Measurements from ENCODE around the gene NAMPT.

NAMPT gene

DNA sequence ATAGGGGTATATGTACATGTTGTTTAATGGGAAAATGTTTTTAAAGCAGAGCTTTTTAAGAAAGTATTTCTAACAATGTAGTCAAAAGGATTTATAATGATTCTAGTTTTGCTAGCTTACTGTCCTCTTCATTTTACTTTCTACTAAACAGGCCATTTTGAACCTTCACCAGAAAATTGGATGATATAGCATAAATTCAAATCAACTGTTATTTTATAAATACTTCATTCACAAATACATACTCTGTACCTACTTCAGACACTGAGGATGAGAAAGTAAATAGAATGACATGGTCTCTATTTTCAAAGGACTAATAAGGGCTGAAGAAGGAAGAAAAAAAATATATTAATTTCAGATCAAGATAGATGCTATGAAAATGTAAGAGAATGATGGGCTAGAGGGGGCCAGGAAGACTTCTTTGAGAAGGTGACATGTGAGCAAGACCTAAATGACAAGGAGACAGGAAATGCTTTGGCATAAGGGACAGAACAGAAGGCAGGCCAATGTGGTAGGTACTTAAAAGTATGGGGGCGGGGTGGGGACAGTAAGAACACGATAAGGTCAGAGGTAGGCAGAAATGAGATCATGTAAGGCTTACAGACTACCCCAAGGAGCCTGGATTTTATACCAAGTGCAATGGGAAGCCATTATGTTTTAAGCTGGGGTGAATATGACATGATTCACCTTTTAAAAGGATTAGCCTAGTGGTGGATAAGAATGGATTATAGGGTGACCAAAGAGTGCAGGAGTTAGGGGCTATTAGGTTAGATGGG, 5.2 kb downstream of the NAMPT start:
- H3K4me1 ChIP-seq (ENCODE audit: control insufficient read depth in 5 of 5, insufficient read depth in 5 of 5, low read length in 5 of 5): peaks cover 0 to 32% (median 28%) of the 10 kb centered on the region in 5 donors
- peak overlapping the region in 3 of 5 donors; percentile 7 to 27 (median 25) for H3K4me3 ChIP-seq (ENCODE audit: low read depth in 1 of 5, low read length in 5 of 5)
- H3K36me3 ChIP-seq (ENCODE audit: control insufficient read depth in 5 of 5, insufficient read depth in 5 of 5, low read length in 5 of 5): peaks cover 19 to 29% (median 24%) of the 10 kb centered on the region in 5 donors
- H3K27ac ChIP-seq (ENCODE audit: low read depth, low read length): peak overlapping the region; percentile 25
- H3K27me3 ChIP-seq (ENCODE audit: control insufficient read depth in 5 of 5, insufficient read depth in 4 of 5, low read length in 5 of 5): no peaks in the 10 kb centered on the region
- H3K9me3 ChIP-seq (ENCODE audit: control insufficient read depth in 5 of 5, low read length in 5 of 5): no peaks in the 10 kb centered on the region
- H3K9ac ChIP-seq (ENCODE audit: low read length in 5 of 5): no peak overlapping the region

DNA sequence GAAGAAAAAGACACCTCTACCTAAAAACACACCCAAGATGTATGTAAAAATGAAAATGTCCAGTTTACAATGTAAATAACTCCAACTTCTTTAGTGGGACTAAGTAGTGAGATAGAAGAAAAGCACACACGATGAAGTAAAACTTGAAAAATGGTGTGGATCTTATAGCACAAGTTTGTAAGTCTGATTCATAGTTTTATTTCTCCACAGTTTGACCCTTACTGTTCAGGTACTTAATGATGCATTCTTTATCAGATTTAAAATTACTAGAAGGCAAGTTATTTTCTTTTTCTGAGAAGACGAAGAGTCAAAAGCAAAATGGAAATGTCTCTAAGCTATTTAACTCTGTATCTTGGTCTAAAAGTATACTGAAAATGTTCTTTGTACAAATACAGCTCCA, 6.1 kb downstream of the NAMPT start:
- Histone ChIP-seq H3K9me3 (ENCODE audit: control insufficient read depth in 5 of 5, low read length in 5 of 5) (no peaks in the 10 kb centered on the region), H3K27ac (ENCODE audit: low read depth, low read length) (no peak overlapping the region), H3K4me1 (ENCODE audit: control insufficient read depth in 5 of 5, insufficient read depth in 5 of 5, low read length in 5 of 5) (peaks cover 0 to 37% (median 32%) of the 10 kb centered on the region in 5 donors), H3K36me3 (ENCODE audit: control insufficient read depth in 5 of 5, insufficient read depth in 5 of 5, low read length in 5 of 5) (peaks cover 20 to 35% (median 32%) of the 10 kb centered on the region in 5 donors), H3K9ac (ENCODE audit: low read length in 5 of 5) (no peak overlapping the region), H3K27me3 (ENCODE audit: control insufficient read depth in 5 of 5, insufficient read depth in 4 of 5, low read length in 5 of 5) (no peaks in the 10 kb centered on the region), H3K4me3 (ENCODE audit: low read depth in 1 of 5, low read length in 5 of 5) (no peak overlapping the region)

DNA sequence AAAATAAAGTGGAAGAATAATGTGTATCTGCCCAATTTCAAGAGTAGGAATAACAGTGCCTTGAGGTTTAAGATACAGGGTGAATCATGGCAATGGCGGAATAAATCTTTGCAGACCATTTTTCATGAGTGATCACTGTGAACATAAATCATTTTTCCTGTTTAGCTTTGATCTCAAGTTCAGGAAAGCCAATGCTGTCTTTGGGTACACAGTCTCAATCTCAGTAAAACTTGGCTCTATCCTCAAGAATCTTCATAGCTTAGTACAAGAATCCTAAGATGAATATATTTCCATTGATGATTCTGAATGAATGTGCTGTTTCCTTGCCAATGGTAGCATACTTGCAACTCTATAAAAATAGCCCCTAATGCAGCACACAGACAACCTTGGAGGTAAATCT, 6.8 kb downstream of the NAMPT start:
- Histone ChIP-seq H3K9me3 (ENCODE audit: control insufficient read depth in 5 of 5, low read length in 5 of 5) (no peaks in the 10 kb centered on the region), H3K27me3 (ENCODE audit: control insufficient read depth in 5 of 5, insufficient read depth in 4 of 5, low read length in 5 of 5) (no peaks in the 10 kb centered on the region), H3K36me3 (ENCODE audit: control insufficient read depth in 5 of 5, insufficient read depth in 5 of 5, low read length in 5 of 5) (peaks cover 23 to 40% (median 38%) of the 10 kb centered on the region in 5 donors), H3K4me3 (ENCODE audit: low read depth in 1 of 5, low read length in 5 of 5) (no peak overlapping the region), H3K9ac (ENCODE audit: low read length in 5 of 5) (no peak overlapping the region), H3K27ac (ENCODE audit: low read depth, low read length) (no peak overlapping the region), H3K4me1 (ENCODE audit: control insufficient read depth in 5 of 5, insufficient read depth in 5 of 5, low read length in 5 of 5) (peaks cover 0 to 42% (median 35%) of the 10 kb centered on the region in 5 donors)

DNA sequence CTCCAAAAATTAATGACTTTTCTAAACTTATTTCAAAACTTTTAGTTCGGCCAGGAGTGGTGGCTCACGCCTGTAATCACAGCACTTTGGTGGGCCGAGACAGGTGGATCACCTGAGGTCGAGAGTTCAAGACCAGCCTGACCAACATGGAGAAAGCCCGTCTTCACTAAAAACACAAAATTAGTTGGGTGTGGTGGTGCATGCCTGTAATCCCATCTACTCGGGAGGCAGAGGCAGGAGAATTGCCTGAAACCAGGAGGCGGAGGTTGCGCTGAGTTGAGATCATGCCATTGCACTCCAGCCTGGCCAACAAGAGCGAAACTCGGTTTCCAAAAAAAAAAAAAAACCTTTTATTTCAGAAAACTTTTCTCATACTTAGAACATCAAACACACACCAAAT, 8.3 kb downstream of the NAMPT start:
- peaks cover 23 to 52% (median 47%) of the 10 kb centered on the region in 5 donors for H3K36me3 ChIP-seq (ENCODE audit: control insufficient read depth in 5 of 5, insufficient read depth in 5 of 5, low read length in 5 of 5)
- H3K27ac ChIP-seq (ENCODE audit: low read depth, low read length): no peak overlapping the region
- H3K4me1 ChIP-seq (ENCODE audit: control insufficient read depth in 5 of 5, insufficient read depth in 5 of 5, low read length in 5 of 5): peaks cover 2 to 36% (median 26%) of the 10 kb centered on the region in 5 donors

DNA sequence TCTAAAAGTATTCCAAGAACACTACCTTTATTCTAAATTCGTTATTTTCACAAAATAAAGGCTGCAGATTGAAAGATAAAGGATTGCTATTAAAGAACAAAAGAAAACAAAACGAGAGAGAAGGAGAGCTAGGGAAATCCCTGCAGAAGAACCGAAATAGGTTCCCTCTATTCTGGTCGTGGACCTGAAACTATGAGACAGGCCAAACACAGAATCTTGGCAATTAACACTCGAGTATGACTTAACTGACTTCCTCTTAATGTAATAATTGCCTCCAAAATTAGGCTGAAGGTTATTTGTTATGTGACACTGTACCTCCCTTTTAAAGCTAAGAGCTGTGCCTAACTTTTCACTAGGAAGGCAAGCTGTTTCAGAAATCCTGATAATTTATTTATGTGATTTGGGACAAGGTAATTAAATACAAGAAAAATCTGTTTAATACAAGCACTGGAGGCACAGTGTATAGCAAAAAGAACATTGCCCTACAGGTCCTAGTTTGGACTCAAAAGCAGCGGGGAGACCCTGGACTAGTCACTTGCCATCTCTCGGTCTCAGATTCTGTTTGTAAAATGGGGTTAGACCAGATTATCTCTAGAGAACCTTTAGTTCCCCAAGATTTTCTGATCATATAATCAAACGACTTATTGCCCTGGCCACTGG, 11.6 kb downstream of the NAMPT start:
- Histone ChIP-seq H3K27ac (ENCODE audit: low read depth, low read length) (peak overlapping the region; percentile 50), H3K9ac (ENCODE audit: low read length in 5 of 5) (peak overlapping the region in 1 of 5 donors; percentile 17), H3K9me3 (ENCODE audit: control insufficient read depth in 5 of 5, low read length in 5 of 5) (no peaks in the 10 kb centered on the region), H3K36me3 (ENCODE audit: control insufficient read depth in 5 of 5, insufficient read depth in 5 of 5, low read length in 5 of 5) (peaks cover 52 to 85% (median 74%) of the 10 kb centered on the region in 5 donors), H3K27me3 (ENCODE audit: control insufficient read depth in 5 of 5, insufficient read depth in 4 of 5, low read length in 5 of 5) (no peaks in the 10 kb centered on the region), H3K4me1 (ENCODE audit: control insufficient read depth in 5 of 5, insufficient read depth in 5 of 5, low read length in 5 of 5) (peaks cover 2 to 21% (median 17%) of the 10 kb centered on the region in 5 donors), H3K4me3 (ENCODE audit: low read depth in 1 of 5, low read length in 5 of 5) (peak overlapping the region in 2 of 5 donors; percentile 1 to 4)

More for the DNA sequence above, 8.3 kb downstream of the NAMPT start:
- Histone ChIP-seq H3K4me3 (ENCODE audit: low read depth in 1 of 5, low read length in 5 of 5) (no peak overlapping the region), H3K27me3 (ENCODE audit: control insufficient read depth in 5 of 5, insufficient read depth in 4 of 5, low read length in 5 of 5) (no peaks in the 10 kb centered on the region), H3K9ac (ENCODE audit: low read length in 5 of 5) (no peak overlapping the region), H3K9me3 (ENCODE audit: control insufficient read depth in 5 of 5, low read length in 5 of 5) (no peaks in the 10 kb centered on the region)

DNA sequence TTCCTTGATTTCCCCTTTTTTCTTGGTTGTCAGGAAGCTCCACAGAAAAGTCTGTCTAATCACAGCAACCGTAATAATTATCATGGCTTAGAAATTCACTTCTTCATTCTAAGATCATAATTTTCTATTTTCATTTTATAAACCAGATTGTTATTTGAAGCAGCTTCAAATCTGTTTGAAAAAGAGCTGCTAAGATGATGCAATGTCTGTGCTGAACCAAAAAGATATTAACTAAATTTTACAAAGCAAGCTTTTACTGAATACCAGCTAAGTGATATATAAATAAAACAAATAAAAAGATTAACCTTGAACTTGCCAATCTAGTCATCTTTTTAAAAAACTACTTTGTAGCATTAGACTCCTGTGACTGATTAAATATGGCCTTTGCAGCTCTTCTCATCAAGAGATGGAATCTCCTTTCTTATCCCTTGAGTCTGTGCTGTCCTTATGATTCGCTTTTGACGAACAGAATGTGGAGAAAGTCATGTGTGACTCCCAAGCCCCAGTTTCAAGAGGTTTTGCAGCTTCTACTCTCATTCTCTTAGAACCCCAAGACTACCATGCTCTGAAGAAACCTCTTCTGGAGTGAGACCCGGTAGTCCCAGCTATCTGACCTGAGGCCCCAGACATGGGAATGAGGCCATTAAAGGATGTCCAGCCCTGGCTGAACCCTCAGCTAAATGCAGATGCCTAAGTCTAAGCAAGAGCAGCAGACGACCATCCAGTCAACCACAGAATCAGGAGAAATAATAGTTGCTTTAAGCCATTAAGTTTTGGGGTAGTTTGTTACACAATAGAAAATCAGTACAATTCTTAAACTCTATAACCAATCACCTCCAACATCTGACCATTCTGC, 14.4 kb downstream of the NAMPT start:
- Histone ChIP-seq H3K9ac (ENCODE audit: low read length in 5 of 5) (no peak overlapping the region), H3K9me3 (ENCODE audit: control insufficient read depth in 5 of 5, low read length in 5 of 5) (no peaks in the 10 kb centered on the region), H3K27ac (ENCODE audit: low read depth, low read length) (no peak overlapping the region), H3K4me3 (ENCODE audit: low read depth in 1 of 5, low read length in 5 of 5) (no peak overlapping the region), H3K36me3 (ENCODE audit: control insufficient read depth in 5 of 5, insufficient read depth in 5 of 5, low read length in 5 of 5) (peaks cover 57 to 93% (median 84%) of the 10 kb centered on the region in 5 donors), H3K27me3 (ENCODE audit: control insufficient read depth in 5 of 5, insufficient read depth in 4 of 5, low read length in 5 of 5) (no peaks in the 10 kb centered on the region), H3K4me1 (ENCODE audit: control insufficient read depth in 5 of 5, insufficient read depth in 5 of 5, low read length in 5 of 5) (peaks cover 2 to 20% (median 17%) of the 10 kb centered on the region in 5 donors)

DNA sequence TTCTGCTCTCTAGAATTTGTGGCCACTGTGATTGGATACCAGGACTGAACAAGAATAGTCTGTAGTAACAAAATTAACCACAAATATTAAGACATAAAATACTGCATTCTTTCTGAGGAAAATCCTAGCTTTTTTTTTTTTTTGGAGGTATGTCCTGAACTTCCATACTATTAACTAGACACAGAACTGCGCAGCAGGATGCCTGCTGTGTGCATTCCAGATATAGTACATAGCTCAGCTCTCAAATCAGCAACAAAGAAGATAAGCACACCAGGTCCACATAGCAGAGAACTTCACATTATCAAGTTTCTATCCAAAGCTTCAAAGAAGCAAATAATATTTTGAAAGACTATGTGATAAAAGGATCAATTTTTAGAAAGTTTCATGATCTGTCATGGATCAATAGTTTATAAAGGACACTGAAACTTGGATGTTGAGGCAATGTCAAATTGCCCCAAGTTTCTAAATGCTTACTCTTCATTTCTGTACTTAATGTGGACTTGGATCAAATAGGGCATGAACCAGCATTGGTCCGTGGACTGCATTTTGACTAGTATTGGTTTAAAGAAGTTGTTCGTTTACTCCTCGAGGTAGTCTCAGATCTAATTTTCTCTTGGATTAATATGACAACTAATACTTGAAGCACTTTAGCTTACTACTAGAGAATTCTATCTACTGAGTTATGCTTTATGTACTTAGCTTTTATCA, 15.4 kb downstream of the NAMPT start:
- Histone ChIP-seq H3K9me3 (ENCODE audit: control insufficient read depth in 5 of 5, low read length in 5 of 5) (no peaks in the 10 kb centered on the region), H3K36me3 (ENCODE audit: control insufficient read depth in 5 of 5, insufficient read depth in 5 of 5, low read length in 5 of 5) (peaks cover 56 to 91% (median 85%) of the 10 kb centered on the region in 5 donors), H3K4me3 (ENCODE audit: low read depth in 1 of 5, low read length in 5 of 5) (no peak overlapping the region), H3K27me3 (ENCODE audit: control insufficient read depth in 5 of 5, insufficient read depth in 4 of 5, low read length in 5 of 5) (no peaks in the 10 kb centered on the region), H3K27ac (ENCODE audit: low read depth, low read length) (no peak overlapping the region), H3K4me1 (ENCODE audit: control insufficient read depth in 5 of 5, insufficient read depth in 5 of 5, low read length in 5 of 5) (peaks cover 2 to 20% (median 17%) of the 10 kb centered on the region in 5 donors), H3K9ac (ENCODE audit: low read length in 5 of 5) (no peak overlapping the region)

DNA sequence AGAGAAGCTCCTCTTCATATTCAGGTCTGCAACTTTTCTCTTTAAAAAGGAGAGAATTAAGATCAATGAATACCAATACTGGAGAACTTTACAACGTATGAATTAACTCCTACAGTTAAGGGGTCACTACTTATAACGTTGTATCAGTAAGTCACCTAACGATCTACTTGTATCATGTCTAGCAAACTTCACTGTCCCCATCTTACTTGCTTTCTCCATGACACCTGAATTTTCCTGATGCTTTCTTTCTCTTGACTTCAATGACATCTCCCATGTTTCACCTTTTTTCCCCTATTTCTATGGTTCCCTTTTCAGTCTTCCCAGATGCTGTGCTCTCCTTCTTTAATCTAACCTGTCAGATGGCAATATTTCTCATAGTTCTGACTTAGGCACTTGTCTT, 19.6 kb downstream of the NAMPT start:
- Histone ChIP-seq H3K27me3 (ENCODE audit: control insufficient read depth in 5 of 5, insufficient read depth in 4 of 5, low read length in 5 of 5) (no peaks in the 10 kb centered on the region), H3K4me1 (ENCODE audit: control insufficient read depth in 5 of 5, insufficient read depth in 5 of 5, low read length in 5 of 5) (no peaks in the 10 kb centered on the region), H3K4me3 (ENCODE audit: low read depth in 1 of 5, low read length in 5 of 5) (no peak overlapping the region), H3K36me3 (ENCODE audit: control insufficient read depth in 5 of 5, insufficient read depth in 5 of 5, low read length in 5 of 5) (peaks cover 58 to 94% (median 84%) of the 10 kb centered on the region in 5 donors), H3K9me3 (ENCODE audit: control insufficient read depth in 5 of 5, low read length in 5 of 5) (no peaks in the 10 kb centered on the region), H3K27ac (ENCODE audit: low read depth, low read length) (no peak overlapping the region), H3K9ac (ENCODE audit: low read length in 5 of 5) (no peak overlapping the region)

DNA sequence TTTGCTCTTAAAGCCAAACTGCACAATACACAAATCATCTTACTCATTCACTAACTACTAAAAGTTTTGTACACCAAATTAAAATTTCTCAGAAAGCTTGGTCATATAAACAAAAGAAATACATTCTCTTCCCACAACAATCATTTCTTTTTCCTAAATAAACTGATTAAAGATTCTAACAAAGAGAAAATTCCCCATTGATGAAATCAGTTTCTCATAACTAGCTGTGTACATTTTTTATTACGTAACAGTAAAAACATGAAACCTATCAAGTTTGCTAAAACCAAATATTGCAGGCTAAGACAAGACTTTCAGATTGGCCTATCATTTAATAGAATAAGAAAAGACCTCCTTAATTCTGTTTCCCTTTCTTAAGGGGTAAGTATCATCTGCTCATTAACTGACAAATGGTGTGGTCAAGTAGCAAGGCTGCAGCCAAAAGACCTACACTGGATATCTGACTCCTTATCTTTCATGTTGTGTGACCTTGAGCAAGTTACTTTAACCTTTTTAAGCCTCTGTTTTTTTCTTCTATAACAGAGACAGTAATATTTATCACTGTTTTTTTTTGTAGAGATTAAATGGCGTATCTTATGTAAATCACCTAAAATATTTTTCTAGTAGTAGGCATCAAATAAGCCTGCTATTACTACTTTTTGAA, 22.4 kb downstream of the NAMPT start:
- Histone ChIP-seq H3K9me3 (ENCODE audit: control insufficient read depth in 5 of 5, low read length in 5 of 5) (no peaks in the 10 kb centered on the region), H3K27ac (ENCODE audit: low read depth, low read length) (no peak overlapping the region), H3K4me3 (ENCODE audit: low read depth in 1 of 5, low read length in 5 of 5) (no peak overlapping the region), H3K9ac (ENCODE audit: low read length in 5 of 5) (no peak overlapping the region), H3K4me1 (ENCODE audit: control insufficient read depth in 5 of 5, insufficient read depth in 5 of 5, low read length in 5 of 5) (no peaks in the 10 kb centered on the region), H3K36me3 (ENCODE audit: control insufficient read depth in 5 of 5, insufficient read depth in 5 of 5, low read length in 5 of 5) (peaks cover 62 to 93% (median 86%) of the 10 kb centered on the region in 5 donors), H3K27me3 (ENCODE audit: control insufficient read depth in 5 of 5, insufficient read depth in 4 of 5, low read length in 5 of 5) (no peaks in the 10 kb centered on the region)

Measured in subcutaneous abdominal adipose tissue (tissue), 5 donors.